GM23338 (cell line): ENCODE data around the gene MS4A6A. TPM values are rescaled to one million over a fixed set of nuclear protein-coding genes. Genes with fewer than 3 reads are reported as not detected.

Experiments
- ATAC-seq: fragments of 200-7000 bp; cut with Tn5 transposase; 3 replicates; pipeline ENCODE4 v1.9.1; 2020
- DNase-seq: peaks from one replicate; pipeline ENCODE4 v3.0.0-alpha.2; 2015; ENCODE audit warnings: low spot score
- H2AFZ ChIP-seq: fragments of 200-600 bp; sonication (generic); 2 replicates; pipeline ENCODE4 v1.8.0; 2016; ENCODE audit warnings: antibody characterized with exemption, mild to moderate bottlenecking, moderate library complexity
- H3F3A ChIP-seq: fragments of 200-600 bp; sonication (generic); replicated peaks from 2 replicates; pipeline ENCODE4 v1.8.0; 2017; ENCODE audit warnings: antibody characterized with exemption, mixed run types, low read depth
- H3K27ac ChIP-seq: fragments of 200-600 bp; sonication (generic); 2 replicates; pipeline ENCODE4 v1.6.1; 2016; ENCODE audit warnings: low read depth
- H3K27me3 ChIP-seq: fragments of 200-600 bp; sonication (generic); 2 replicates; pipeline ENCODE4 v1.8.0; 2016; ENCODE audit warnings: mild to moderate bottlenecking, mixed run types, moderate library complexity; ENCODE audit not compliant: insufficient read depth
- H3K36me3 ChIP-seq: fragments of 200-600 bp; sonication (generic); 2 replicates; pipeline ENCODE4 v1.8.0; 2016; ENCODE audit warnings: mild to moderate bottlenecking; ENCODE audit not compliant: insufficient read depth
- H3K4me1 ChIP-seq: fragments of 200-600 bp; sonication (generic); 2 replicates; pipeline ENCODE4 v1.8.0; 2016; ENCODE audit warnings: mild to moderate bottlenecking, moderate library complexity; ENCODE audit not compliant: insufficient read depth
- H3K4me2 ChIP-seq: fragments of 200-600 bp; sonication (generic); 2 replicates; pipeline ENCODE4 v1.7.1; 2017; ENCODE audit warnings: mixed run types
- H3K4me3 ChIP-seq: fragments of 200-600 bp; sonication (generic); 2 replicates; pipeline ENCODE4 v1.6.1; 2016; ENCODE audit warnings: mixed run types
- H3K79me2 ChIP-seq: fragments of 200-600 bp; sonication (generic); replicated peaks from 2 replicates; pipeline ENCODE4 v1.8.0; 2017; ENCODE audit warnings: mild to moderate bottlenecking; ENCODE audit not compliant: insufficient read depth
- H3K9me2 ChIP-seq: fragments of 200-600 bp; sonication (generic); 2 replicates; pipeline ENCODE4 v1.8.0; 2017; ENCODE audit not compliant: insufficient read depth
- H4K20me1 ChIP-seq: fragments of 200-600 bp; sonication (generic); replicated peaks from 2 replicates; pipeline ENCODE4 v1.8.0; 2017; ENCODE audit warnings: mild to moderate bottlenecking; ENCODE audit not compliant: insufficient read depth
- H3K27ac Mint-ChIP-seq: 2 replicates; pipeline ENCODE4 v1.8.0; 2020; ENCODE audit warnings: inconsistent platforms, mild to moderate bottlenecking, moderate library complexity, mixed read lengths
- H3K27me3 Mint-ChIP-seq: 3 replicates; pipeline ENCODE4 v1.8.0; 2022; ENCODE audit warnings: low read depth, mild to moderate bottlenecking, moderate library complexity, mixed read lengths, inconsistent platforms; ENCODE audit not compliant: insufficient read depth, poor library complexity
- H3K36me3 Mint-ChIP-seq: 3 replicates; pipeline ENCODE4 v1.8.0; 2021; ENCODE audit warnings: low read depth, mild to moderate bottlenecking, inconsistent platforms, moderate library complexity, mixed read lengths
- H3K4me1 Mint-ChIP-seq: 3 replicates; pipeline ENCODE4 v1.8.0; 2020; ENCODE audit warnings: mild to moderate bottlenecking, inconsistent platforms, mixed read lengths
- H3K4me3 Mint-ChIP-seq: 3 replicates; pipeline ENCODE4 v1.8.0; 2021; ENCODE audit warnings: moderate library complexity, mild to moderate bottlenecking, inconsistent platforms, mixed read lengths
- H3K9me3 Mint-ChIP-seq: 3 replicates; pipeline ENCODE4 v1.8.0; 2020; ENCODE audit warnings: moderate library complexity, mild to moderate bottlenecking, inconsistent platforms, mixed read lengths
- CREB1 ChIP-seq: fragments of 250-450 bp; sonication (Bioruptor Pico); IDR thresholded peaks from 2 replicates; pipeline ENCODE4 v1.5.0; 2020; ENCODE audit warnings: low read depth, mild to moderate bottlenecking, moderate library complexity
- CTCF ChIP-seq, 2 experiments: fragments of 200-600 bp in 1 of 2; sonication (generic) in 1 of 2; conservative IDR thresholded peaks; 2 replicates each; pipeline versions ENCODE4 v1.5.1 to v1.6.1; 2016 to 2017; ENCODE audit warnings: antibody characterized with exemption in 2 of 2, low read depth in 2 of 2, mild to moderate bottlenecking in 2 of 2, moderate library complexity in 1 of 2
- EZH2 ChIP-seq: fragments of 200-600 bp; sonication (generic); IDR thresholded peaks from one replicate; pipeline ENCODE4 v1.8.0; 2017; ENCODE audit warnings: antibody characterized with exemption, mild to moderate bottlenecking, low read depth; ENCODE audit not compliant: unreplicated experiment
- JUNB ChIP-seq: IDR thresholded peaks from one replicate; pipeline ENCODE4 v1.6.1; 2016; ENCODE audit warnings: antibody characterized with exemption; ENCODE audit not compliant: unreplicated experiment
- POLR2AphosphoS5 ChIP-seq: IDR thresholded peaks from 2 replicates; pipeline ENCODE4 v1.6.1; 2016; ENCODE audit warnings: antibody characterized with exemption, low read depth
- STAT1 ChIP-seq: IDR thresholded peaks from one replicate; pipeline ENCODE4 v1.6.1; 2016; ENCODE audit warnings: antibody characterized with exemption; ENCODE audit not compliant: unreplicated experiment
- ZNF114 ChIP-seq: fragments of 250-450 bp; sonication (Bioruptor Pico); IDR thresholded peaks from 2 replicates; pipeline ENCODE4 v1.5.0; 2020; ENCODE audit warnings: mild to moderate bottlenecking, moderate library complexity
- polyA plus RNA-seq: library from polyadenylated mRNA; unstranded; fragments of >200 nt; fragmentation: Nextera tagmentation; extraction: Ambion mirVana; gene quantifications from 2 replicates; pipeline ENCODE4 v1.2.1, GENCODE V29; 2016
- total RNA-seq: library from RNA; depleted of rRNA; stranded (reverse); fragments of >200 nt; shearing (Covaris generic); gene quantifications from 2 replicates; pipeline ENCODE4 v1.2.3, GENCODE V29; 2014
- TF ChIP-seq, protein P1 (sequence below): IDR thresholded peaks from one replicate; pipeline ENCODE4 v1.6.1; 2018; ENCODE audit warnings: antibody characterized with exemption; ENCODE audit not compliant: unreplicated experiment
- TF ChIP-seq, protein P2 (sequence below): fragments of 250-450 bp; sonication (Bioruptor Pico); IDR thresholded peaks from 2 replicates; pipeline ENCODE4 v1.5.0; 2020; ENCODE audit warnings: mild to moderate bottlenecking, moderate library complexity

The MS4A6A gene
- total and polyA plus RNA-seq, 2 experiments from 2014 or later: not detected

DNA sequence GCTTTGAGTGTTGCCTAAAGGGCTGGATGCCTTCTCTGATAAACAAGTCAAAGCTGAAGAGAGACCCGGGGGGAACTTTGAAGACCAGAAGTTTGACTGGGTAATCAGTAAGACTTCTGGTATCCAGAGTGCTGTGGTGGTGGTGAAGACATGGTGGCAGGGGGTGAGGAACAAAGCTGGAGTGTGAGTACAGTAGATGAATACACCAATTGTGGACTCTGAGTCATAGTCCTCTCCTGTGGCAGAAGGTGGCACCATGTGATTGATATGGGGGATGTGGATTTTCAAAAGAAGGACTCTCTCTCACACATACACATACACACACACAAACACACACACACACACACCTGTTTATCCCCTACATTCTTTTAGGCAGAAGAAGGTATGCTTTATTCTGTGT lies 12.3 kb downstream of the MS4A6A start (continued):
- TF ChIP-seq CREB1 (CRISPR knock-in tag) (no peak), JUNB (no peak), POLR2AphosphoS5 (no peak), STAT1 (no peak)

GRCh38 chr11:60169264-60169915 lies 13.5 kb downstream of the MS4A6A start:
- H3K27me3 ChIP-seq: no peaks in the 10 kb centered on the region
- H3K27ac ChIP-seq: no peak overlapping the region
- no peaks in the 10 kb centered on the region; the same call in 1 of the 2 replicates for H3K9me2 ChIP-seq
- H3K36me3 ChIP-seq: peaks cover 5% of the 10 kb centered on the region; the same call in 1 of the 2 replicates
- H3K4me1 ChIP-seq: no peaks in the 10 kb centered on the region
- no peaks in the 10 kb centered on the region for H4K20me1 ChIP-seq
- DNase-seq (peak; percentile 68), ATAC-seq (no peak)
- H3K27ac Mint-ChIP-seq: no peak overlapping the region
- no peak overlapping the region for H2AFZ ChIP-seq
- H3K4me3 Mint-ChIP-seq: no peak overlapping the region
- peaks cover 60% of the 10 kb centered on the region for H3K9me3 Mint-ChIP-seq
- no peaks in the 10 kb centered on the region for H3F3A ChIP-seq
- no peaks in the 10 kb centered on the region for H3K79me2 ChIP-seq
- no peak overlapping the region for H3K4me2 ChIP-seq
- TF ChIP-seq CREB1 (CRISPR knock-in tag) (no peak), CTCF (conservative IDR thresholded peaks at IDR 0.05; ENCODE audit: low read depth in 2 of 2) (peak in 1 of 2 experiments; percentile 54; a peak in 3 of 4 replicates), POLR2AphosphoS5 (no peak), ZNF114 (CRISPR knock-in tag) (no peak), EZH2 (no peak)
- TF ChIP-seq, protein P1, sequence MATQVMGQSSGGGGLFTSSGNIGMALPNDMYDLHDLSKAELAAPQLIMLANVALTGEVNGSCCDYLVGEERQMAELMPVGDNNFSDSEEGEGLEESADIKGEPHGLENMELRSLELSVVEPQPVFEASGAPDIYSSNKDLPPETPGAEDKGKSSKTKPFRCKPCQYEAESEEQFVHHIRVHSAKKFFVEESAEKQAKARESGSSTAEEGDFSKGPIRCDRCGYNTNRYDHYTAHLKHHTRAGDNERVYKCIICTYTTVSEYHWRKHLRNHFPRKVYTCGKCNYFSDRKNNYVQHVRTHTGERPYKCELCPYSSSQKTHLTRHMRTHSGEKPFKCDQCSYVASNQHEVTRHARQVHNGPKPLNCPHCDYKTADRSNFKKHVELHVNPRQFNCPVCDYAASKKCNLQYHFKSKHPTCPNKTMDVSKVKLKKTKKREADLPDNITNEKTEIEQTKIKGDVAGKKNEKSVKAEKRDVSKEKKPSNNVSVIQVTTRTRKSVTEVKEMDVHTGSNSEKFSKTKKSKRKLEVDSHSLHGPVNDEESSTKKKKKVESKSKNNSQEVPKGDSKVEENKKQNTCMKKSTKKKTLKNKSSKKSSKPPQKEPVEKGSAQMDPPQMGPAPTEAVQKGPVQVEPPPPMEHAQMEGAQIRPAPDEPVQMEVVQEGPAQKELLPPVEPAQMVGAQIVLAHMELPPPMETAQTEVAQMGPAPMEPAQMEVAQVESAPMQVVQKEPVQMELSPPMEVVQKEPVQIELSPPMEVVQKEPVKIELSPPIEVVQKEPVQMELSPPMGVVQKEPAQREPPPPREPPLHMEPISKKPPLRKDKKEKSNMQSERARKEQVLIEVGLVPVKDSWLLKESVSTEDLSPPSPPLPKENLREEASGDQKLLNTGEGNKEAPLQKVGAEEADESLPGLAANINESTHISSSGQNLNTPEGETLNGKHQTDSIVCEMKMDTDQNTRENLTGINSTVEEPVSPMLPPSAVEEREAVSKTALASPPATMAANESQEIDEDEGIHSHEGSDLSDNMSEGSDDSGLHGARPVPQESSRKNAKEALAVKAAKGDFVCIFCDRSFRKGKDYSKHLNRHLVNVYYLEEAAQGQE: no peak
- TF ChIP-seq, protein P2, sequence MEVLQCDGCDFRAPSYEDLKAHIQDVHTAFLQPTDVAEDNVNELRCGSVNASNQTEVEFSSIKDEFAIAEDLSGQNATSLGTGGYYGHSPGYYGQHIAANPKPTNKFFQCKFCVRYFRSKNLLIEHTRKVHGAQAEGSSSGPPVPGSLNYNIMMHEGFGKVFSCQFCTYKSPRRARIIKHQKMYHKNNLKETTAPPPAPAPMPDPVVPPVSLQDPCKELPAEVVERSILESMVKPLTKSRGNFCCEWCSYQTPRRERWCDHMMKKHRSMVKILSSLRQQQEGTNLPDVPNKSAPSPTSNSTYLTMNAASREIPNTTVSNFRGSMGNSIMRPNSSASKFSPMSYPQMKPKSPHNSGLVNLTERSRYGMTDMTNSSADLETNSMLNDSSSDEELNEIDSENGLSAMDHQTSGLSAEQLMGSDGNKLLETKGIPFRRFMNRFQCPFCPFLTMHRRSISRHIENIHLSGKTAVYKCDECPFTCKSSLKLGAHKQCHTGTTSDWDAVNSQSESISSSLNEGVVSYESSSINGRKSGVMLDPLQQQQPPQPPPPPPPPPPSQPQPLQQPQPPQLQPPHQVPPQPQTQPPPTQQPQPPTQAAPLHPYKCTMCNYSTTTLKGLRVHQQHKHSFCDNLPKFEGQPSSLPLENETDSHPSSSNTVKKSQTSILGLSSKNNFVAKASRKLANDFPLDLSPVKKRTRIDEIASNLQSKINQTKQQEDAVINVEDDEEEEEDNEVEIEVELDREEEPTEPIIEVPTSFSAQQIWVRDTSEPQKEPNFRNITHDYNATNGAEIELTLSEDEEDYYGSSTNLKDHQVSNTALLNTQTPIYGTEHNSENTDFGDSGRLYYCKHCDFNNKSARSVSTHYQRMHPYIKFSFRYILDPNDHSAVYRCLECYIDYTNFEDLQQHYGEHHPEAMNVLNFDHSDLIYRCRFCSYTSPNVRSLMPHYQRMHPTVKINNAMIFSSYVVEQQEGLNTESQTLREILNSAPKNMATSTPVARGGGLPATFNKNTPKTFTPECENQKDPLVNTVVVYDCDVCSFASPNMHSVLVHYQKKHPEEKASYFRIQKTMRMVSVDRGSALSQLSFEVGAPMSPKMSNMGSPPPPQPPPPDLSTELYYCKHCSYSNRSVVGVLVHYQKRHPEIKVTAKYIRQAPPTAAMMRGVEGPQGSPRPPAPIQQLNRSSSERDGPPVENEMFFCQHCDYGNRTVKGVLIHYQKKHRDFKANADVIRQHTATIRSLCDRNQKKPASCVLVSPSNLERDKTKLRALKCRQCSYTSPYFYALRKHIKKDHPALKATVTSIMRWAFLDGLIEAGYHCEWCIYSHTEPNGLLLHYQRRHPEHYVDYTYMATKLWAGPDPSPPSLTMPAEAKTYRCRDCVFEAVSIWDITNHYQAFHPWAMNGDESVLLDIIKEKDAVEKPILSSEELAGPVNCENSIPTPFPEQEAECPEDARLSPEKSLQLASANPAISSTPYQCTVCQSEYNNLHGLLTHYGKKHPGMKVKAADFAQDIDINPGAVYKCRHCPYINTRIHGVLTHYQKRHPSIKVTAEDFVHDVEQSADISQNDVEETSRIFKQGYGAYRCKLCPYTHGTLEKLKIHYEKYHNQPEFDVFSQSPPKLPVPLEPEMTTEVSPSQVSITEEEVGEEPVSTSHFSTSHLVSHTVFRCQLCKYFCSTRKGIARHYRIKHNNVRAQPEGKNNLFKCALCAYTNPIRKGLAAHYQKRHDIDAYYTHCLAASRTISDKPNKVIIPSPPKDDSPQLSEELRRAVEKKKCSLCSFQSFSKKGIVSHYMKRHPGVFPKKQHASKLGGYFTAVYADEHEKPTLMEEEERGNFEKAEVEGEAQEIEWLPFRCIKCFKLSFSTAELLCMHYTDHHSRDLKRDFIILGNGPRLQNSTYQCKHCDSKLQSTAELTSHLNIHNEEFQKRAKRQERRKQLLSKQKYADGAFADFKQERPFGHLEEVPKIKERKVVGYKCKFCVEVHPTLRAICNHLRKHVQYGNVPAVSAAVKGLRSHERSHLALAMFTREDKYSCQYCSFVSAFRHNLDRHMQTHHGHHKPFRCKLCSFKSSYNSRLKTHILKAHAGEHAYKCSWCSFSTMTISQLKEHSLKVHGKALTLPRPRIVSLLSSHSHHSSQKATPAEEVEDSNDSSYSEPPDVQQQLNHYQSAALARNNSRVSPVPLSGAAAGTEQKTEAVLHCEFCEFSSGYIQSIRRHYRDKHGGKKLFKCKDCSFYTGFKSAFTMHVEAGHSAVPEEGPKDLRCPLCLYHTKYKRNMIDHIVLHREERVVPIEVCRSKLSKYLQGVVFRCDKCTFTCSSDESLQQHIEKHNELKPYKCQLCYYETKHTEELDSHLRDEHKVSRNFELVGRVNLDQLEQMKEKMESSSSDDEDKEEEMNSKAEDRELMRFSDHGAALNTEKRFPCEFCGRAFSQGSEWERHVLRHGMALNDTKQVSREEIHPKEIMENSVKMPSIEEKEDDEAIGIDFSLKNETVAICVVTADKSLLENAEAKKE (CRISPR knock-in tag): no peak
- no peaks in the 10 kb centered on the region for H3K27me3 Mint-ChIP-seq
- peaks cover 32% of the 10 kb centered on the region; the same call in 2 of the 3 replicates for H3K36me3 Mint-ChIP-seq
- H3K4me3 ChIP-seq: no peak overlapping the region
- no peaks in the 10 kb centered on the region for H3K4me1 Mint-ChIP-seq
